HG03159 (cell line): ENCODE data around the gene TRIM75.
"Not testable (repeated sequence)": the region's sequence is repeated elsewhere in the genome, so short reads cannot be mapped to it uniquely, and the experiment has no call there.

ENCODE experiments used
- ATAC-seq: cut with Tn5 transposase; IDR thresholded peaks from one replicate; pipeline ENCODE4 v1.9.1; 2021; ENCODE audit warnings: mild to moderate bottlenecking, moderate library complexity; ENCODE audit not compliant: unreplicated experiment

Gene TRIM75

DNA sequence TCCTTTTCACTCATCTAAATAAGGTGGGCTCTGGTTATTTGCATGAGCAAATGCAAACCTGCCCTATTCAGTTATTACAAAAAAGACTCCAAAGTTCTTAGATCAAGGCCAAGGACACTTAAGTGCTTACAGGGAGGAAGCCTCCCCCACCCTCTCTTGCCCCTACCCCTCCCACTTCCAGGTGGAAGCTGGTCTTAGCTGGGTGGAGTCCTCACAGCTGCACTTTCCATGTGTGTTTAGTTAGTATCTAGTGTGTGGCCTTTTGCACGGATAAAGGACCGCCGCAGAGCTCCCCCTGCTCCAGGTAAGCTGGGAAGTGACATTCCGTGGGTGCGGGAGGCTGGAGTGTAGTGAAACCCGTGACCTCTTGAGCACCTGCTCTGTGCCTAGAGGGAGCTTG, at the start of gene TRIM75:
TSS of gene TRIM75 (plus strand) at position 222 of the 400 bp plus-strand sequence. CDS start 5,282 bp downstream, outside the sequence.
- ATAC-seq = no peak

DNA sequence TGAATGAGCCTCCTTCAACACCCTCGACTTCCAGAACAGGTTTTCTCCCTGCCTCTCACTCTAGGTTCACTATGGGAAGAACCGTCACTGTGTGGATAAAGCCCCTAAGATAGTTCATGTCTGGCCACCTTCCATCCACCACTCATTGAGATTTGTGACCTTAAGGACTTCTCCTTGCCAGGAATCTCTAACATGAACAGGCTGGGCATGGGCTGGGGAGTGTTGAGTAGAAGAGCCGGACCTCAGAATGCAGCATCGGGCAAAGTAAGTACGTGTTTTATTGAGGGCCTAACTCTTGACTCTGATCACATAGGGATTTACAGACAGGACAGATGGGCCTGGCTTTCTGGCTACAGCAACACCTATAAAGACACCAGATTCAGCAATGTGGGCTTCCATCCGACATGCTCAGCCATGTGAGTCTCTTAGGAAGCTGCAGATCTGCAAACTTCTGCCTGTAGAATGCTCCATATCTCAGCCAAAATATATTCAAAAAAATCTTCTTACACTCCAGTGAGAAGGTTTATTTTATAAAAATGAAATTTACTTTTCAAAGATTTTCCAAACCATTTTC, 48.2 kb upstream of the TRIM75 start:
- no peak for ATAC-seq

GRCh38 chr4:165006456-165006855, 47.2 kb upstream of the TRIM75 start:
- no peak for ATAC-seq

DNA sequence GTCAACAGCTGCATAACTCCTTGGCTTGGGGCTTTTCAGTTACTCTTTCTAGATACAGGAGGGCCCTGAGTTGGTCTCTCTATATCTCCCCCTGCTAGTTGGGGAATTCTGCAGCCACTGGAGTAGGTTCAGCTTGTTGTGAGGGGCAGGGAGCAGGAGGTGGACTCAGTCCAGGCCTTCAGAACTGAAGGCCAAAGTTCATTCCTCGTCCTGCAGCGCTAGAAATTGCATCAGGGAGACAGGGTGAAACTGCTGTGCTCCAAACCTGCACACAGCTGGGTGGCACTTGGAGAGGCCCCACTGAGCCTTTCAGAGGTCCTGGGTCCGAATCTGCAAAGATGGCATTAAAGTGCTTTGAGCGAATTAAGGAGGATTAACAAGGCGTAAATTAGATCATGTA, 46.8 kb upstream of the TRIM75 start:
- ATAC-seq = no peak

DNA sequence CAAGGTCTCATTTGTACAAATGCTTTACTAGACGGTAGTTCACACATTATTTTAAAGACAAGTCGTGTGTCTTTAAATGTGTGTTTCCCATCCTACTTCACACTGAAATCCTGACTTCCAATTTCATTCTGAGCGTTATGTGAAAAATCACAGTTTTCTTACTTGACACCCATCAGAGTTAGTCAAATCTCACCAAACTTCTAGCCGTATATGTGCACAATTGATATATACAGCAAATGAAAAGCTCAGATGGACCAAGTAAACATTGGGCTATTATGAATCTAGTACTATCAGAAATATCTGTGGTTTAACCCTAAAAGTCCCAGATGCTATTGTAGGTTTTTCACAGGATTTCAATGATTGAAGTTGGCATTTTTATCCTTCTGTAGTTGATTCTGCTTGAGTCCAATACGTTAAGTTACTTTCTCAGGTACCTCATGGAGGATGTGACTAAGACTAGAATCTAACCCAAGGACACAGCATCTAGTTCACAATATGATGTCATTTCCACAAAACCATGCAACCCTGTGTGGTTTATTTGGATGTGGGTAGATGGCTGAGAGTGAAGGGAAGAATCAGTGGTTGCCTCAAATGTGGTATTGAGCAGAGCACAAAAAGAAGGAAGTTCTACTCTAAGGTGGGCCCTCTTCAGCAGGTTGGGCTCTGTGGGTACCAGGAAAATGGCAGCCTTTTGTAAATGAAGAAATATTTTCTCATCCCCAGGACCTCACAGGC, 44.0 kb upstream of the TRIM75 start:
- peak; percentile 40 for ATAC-seq

- ATAC-seq = no peak
Observed at GRCh38 chr4:165010487-165010886, 43.2 kb upstream of the TRIM75 start.

DNA sequence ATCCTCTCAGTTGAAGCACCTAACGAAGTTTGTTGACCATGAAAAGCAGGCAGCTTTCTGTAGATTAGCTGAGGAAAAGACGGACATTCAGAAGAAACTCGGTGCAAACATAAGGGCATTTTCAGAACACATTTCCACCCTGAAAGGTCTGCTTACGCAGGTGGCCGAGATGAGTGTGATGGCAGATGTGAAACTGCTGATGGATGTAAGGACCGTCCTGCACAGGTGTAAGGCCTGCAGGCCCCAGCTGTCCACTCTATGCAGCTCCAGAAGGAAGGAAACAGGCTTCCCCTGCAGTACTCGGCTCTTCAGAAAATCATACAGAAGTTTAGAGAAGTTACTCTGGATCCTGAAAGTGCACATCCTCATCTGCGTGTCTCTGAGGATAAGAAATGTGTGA, 42.7 kb upstream of the TRIM75 start:
- ATAC-seq = no peak

DNA sequence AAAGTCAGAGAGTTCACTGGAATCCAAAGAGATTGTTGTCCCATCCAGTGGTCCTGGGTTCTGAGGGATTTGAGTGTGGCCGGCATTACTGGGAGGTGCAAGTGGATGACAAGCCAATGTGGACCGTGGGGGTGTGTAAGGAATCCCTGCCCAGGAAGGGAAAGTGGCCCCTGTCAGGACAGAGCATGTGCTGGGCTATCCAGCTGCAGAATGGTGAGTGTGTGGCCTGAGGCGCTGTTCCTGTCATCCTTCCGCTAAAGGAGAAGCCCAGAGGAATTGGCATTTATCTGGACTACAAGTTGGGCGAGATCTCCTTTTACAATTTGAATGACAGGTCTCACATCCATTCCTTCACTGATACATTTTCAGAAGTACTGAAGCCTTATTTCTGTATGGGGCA, 42.3 kb upstream of the TRIM75 start:
- no peak for ATAC-seq

DNA sequence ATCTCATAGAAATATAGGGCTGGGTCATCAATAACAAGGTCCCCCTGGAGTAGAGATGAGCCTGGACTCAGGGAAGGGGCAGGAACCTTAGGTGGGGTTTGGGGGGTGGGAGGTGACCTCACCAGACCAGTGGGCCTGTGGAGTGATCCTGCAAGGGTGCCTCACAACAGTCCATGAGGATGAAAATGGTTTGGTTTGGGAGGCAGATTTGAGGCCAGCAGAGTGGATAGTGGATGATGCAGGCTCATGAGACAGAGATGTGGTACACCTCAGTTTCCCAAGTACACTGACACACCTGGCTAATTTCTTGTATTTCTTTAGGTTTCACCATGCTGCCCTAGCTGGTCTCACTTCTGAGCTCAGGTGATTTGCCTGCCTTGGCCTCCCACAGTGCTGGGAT, 40.0 kb upstream of the TRIM75 start:
- no peak for ATAC-seq

GRCh38 chr4:165016971-165017370, 36.7 kb upstream of the TRIM75 start:
- ATAC-seq = peak; percentile 56

GRCh38 chr4:165019995-165020394, 33.7 kb upstream of the TRIM75 start:
- not testable (repeated sequence) for ATAC-seq

- ATAC-seq = not testable (repeated sequence)
Observed at GRCh38 chr4:165025782-165026181, 27.9 kb upstream of the TRIM75 start.

- no peak for ATAC-seq
Observed at GRCh38 chr4:165027762-165028402, 25.8 kb upstream of the TRIM75 start.

DNA sequence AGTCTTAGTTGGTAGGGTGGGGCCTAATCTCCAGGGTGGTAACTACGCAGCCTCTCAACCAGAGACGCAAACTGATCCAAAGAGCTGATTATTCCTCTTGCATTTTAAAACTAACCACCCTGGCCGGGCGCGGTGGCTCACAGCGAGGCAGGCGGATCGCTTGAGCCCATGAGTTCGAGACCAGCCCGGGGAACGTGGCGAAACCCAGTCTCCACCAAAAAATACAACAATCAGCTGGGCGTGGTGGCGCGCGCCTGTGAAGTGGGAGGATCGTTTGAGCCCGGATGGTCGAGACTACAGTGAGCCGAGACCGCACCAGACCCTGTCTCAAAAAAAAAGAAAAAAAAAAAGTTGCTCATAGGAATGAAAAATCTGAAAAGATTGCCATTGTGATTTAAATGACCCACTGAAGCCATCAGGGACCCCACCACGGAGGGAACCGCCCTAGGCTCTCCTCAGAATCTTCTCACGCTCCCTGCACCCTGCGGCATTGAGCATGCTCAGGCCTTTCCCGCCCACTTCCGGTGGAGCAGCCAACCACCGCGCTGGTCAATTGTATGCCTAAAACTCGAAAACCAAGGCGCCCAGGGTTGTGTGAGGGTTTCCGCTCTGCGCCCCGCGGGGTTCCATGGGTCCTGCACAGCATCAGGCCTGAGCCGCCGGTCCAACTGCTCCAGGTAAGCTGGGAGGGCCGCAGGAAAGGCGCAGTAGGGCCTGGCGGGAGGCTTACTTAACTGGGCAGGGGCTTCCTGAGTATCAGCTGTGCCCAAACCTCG, 22.0 kb upstream of the TRIM75 start, which contains the start of gene TRIM60:
TSS of gene TRIM60 (plus strand) at position 564 of the 776 bp plus-strand sequence. CDS start 8,074 bp downstream, outside the sequence.
- ATAC-seq = no peak

GRCh38 chr4:165048170-165048569, 5.5 kb upstream of the TRIM75 start:
- no peak for ATAC-seq

DNA sequence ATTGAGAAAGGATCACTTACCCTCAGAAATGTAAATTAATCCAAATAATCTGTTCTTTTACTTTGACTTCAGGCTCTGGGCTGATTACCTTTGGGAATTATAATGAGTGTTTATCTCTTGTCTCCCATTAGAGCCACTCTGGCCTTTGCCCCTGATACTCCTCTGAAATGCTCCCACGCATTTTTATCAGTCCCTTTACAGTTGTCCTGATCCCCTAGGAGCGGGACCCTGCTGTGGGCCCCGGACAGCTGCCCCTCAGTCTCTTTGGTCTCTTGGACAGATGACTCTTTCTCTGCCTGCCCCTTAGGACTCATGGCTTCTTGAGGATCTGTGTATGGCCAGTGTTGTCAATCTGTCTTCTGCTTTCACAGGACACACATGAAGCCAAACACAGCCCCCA, 1.0 kb upstream of the TRIM75 start:
- no peak for ATAC-seq

- ATAC-seq = no peak
Observed at GRCh38 chr4:165055601-165056000, 1.9 kb downstream of the TRIM75 start.

- ATAC-seq = no peak
Observed at GRCh38 chr4:165058666-165059065, 5.0 kb downstream of the TRIM75 start.

GRCh38 chr4:165059386-165059785, 5.7 kb downstream of the TRIM75 start:
- no peak for ATAC-seq

DNA sequence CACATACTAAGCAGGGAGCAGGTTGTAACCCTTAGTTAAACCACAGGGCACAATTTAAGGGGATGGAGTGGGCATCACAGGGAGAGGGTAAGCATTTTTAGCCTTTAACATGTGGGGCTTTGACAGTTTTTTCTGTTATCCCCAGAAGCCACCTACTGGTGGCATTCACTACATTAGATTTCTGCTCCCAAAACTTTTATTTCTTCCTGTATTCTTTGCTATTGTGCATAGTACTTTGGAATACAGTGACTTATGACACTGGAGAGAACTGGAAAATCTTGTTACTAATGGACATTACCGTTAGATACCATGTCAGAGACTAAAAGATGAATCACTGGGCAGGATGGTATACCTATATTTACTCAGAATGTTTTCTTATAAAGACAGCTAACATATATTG, 7.3 kb downstream of the TRIM75 start:
- ATAC-seq = no peak

DNA sequence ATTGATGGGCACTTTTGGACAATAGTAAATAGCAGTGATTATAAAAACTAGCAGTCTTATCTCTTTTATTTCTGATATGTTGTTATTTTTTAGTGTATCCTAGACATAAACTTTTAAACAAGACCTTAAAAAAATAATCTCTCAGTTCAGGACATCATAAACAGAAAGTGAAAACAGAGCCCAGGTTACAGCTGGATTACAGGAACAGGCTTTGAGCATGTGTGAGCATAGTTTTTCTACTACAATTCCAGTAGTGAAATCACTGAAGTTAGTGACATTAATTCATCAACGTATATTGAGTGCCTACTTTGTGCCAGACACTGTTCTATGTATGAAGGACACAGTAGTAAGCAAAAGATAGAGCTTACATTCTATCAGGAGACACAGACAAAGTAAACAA, 16.9 kb downstream of the TRIM75 start:
- no peak for ATAC-seq
